HG03066 (cell line): Measurements from ENCODE around the gene KRT40.

Experiments used
- ATAC-seq: cut with Tn5 transposase; IDR thresholded peaks from one replicate; pipeline ENCODE4 v1.9.1; 2021; ENCODE audit warnings: low read depth; ENCODE audit not compliant: unreplicated experiment

KRT40 gene

GRCh38 chr17:40953881-40954280, 30.2 kb downstream of the KRT40 start:
- no peak for ATAC-seq

- no peak for ATAC-seq
Observed at GRCh38 chr17:40952661-40953060, 31.5 kb downstream of the KRT40 start.

- no peak for ATAC-seq
Observed at GRCh38 chr17:40952154-40952553, 32.0 kb downstream of the KRT40 start.

GRCh38 chr17:40951011-40951622, 33.0 kb downstream of the KRT40 start:
- no peak for ATAC-seq

GRCh38 chr17:40950176-40950575, 34.0 kb downstream of the KRT40 start:
- no peak for ATAC-seq

GRCh38 chr17:40949418-40949817, 34.7 kb downstream of the KRT40 start:
- ATAC-seq: no peak

GRCh38 chr17:40947929-40948328, 36.2 kb downstream of the KRT40 start:
- ATAC-seq: no peak

- ATAC-seq: no peak
Observed at GRCh38 chr17:40945414-40945813, 38.7 kb downstream of the KRT40 start.

GRCh38 chr17:40944531-40944930, 39.6 kb downstream of the KRT40 start:
- no peak for ATAC-seq

- ATAC-seq: no peak
Observed at GRCh38 chr17:40942553-40942952, 41.6 kb downstream of the KRT40 start.

GRCh38 chr17:40940266-40940665, 43.9 kb downstream of the KRT40 start:
- no peak for ATAC-seq

GRCh38 chr17:40938981-40939380, 45.1 kb downstream of the KRT40 start:
- no peak for ATAC-seq

GRCh38 chr17:40937384-40937819, 46.7 kb downstream of the KRT40 start, which contains the start of gene KRT23:
TSS of gene KRT23 (minus strand) at chr17:40937646. CDS start at chr17:40936603, 1,043 bp downstream.
- no peak for ATAC-seq

GRCh38 chr17:40936976-40937375, 47.1 kb downstream of the KRT40 start:
- no peak for ATAC-seq

- ATAC-seq: no peak
Observed at GRCh38 chr17:40936437-40936971, 47.6 kb downstream of the KRT40 start.

GRCh38 chr17:40935624-40936023, 48.5 kb downstream of the KRT40 start:
- no peak for ATAC-seq

GRCh38 chr17:40932608-40933007, 51.5 kb downstream of the KRT40 start:
- no peak for ATAC-seq

- ATAC-seq: no peak
Observed at GRCh38 chr17:40931311-40931710, 52.8 kb downstream of the KRT40 start.
